Thyroid gland (tissue), 4 donors: ENCODE results near the gene PHOX2A.

ENCODE experiments used
- POLR2A ChIP-seq, 2 donors: fragments of 450-650 bp; IDR thresholded peaks; one replicate each; pipeline ENCODE4 v1.6.1; 2017; ENCODE audit warnings: antibody characterized with exemption in 2 of 2, mild to moderate bottlenecking in 2 of 2, moderate library complexity in 1 of 2
- TF ChIP-seq, protein P1 (sequence below), 6 experiments: fragments of 200-600 bp in 3 of 6; fragments of 450-650 bp in 3 of 6; sonication (generic) in 3 of 6; IDR thresholded peaks; one replicate each; pipeline ENCODE4 v1.5.1; 2016 to 2019; ENCODE audit warnings: antibody characterized with exemption in 6 of 6, mild to moderate bottlenecking in 2 of 6, inconsistent platforms in 1 of 6, moderate library complexity in 1 of 6

- TF ChIP-seq, protein P1, sequence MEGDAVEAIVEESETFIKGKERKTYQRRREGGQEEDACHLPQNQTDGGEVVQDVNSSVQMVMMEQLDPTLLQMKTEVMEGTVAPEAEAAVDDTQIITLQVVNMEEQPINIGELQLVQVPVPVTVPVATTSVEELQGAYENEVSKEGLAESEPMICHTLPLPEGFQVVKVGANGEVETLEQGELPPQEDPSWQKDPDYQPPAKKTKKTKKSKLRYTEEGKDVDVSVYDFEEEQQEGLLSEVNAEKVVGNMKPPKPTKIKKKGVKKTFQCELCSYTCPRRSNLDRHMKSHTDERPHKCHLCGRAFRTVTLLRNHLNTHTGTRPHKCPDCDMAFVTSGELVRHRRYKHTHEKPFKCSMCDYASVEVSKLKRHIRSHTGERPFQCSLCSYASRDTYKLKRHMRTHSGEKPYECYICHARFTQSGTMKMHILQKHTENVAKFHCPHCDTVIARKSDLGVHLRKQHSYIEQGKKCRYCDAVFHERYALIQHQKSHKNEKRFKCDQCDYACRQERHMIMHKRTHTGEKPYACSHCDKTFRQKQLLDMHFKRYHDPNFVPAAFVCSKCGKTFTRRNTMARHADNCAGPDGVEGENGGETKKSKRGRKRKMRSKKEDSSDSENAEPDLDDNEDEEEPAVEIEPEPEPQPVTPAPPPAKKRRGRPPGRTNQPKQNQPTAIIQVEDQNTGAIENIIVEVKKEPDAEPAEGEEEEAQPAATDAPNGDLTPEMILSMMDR (IDR thresholded peaks at IDR 0.05), result no peak
- no peak for TF ChIP-seq POLR2A (IDR thresholded peaks at IDR 0.05)
Measured at GRCh38 chr11:72223615-72224563, 20.1 kb downstream of the PHOX2A start.
